T47D (cell line): ENCODE data around the gene LAMB1.

Source experiments
- DNase-seq, 2 experiments: peaks; one replicate each; pipeline versions ENCODE4 v3.0.0 to v3.0.0-alpha.2; 2011 to 2012; ENCODE audit warnings: low read depth in 1 of 2, low spot score in 1 of 2
- JUND ChIP-seq: IDR thresholded peaks from 2 replicates; pipeline ENCODE4 v1.6.1; 2012; ENCODE audit warnings: low read depth
- in situ Hi-C: cut with HindIII; loops from 2 replicates; pipeline ENCODE4 v1.10.0; 2016; ENCODE audit warnings: low sequenced_read_pairs, low pct_unique_long_range_greater_than_20kb

Gene LAMB1

GRCh38 chr7:108014215-108014614 is 11.3 kb upstream of the LAMB1 start:
- no peak for TF ChIP-seq JUND
- no peak for DNase-seq
- in situ Hi-C loops: no loop called here

GRCh38 chr7:108012499-108013430 is 9.8 kb upstream of the LAMB1 start:
- TF ChIP-seq JUND: no peak
- in situ Hi-C loops: no loop called here
- DNase-seq: no peak

- no peak for DNase-seq
- in situ Hi-C loops: no loop called here
- no peak for TF ChIP-seq JUND
Observed at GRCh38 chr7:108010377-108010776, 7.4 kb upstream of the LAMB1 start.

GRCh38 chr7:108009873-108010272 is 6.9 kb upstream of the LAMB1 start:
- in situ Hi-C loops: no loop called here
- DNase-seq: no peak
- TF ChIP-seq JUND: no peak

- in situ Hi-C loops: no loop called here
- no peak for DNase-seq
- no peak for TF ChIP-seq JUND
Observed at GRCh38 chr7:108008827-108009226, 5.9 kb upstream of the LAMB1 start.

GRCh38 chr7:108008240-108008639 is 5.3 kb upstream of the LAMB1 start:
- no peak for DNase-seq
- in situ Hi-C loops: no loop called here
- no peak for TF ChIP-seq JUND

- no peak for TF ChIP-seq JUND
- no peak for DNase-seq
- in situ Hi-C loops: no loop called here
Observed at GRCh38 chr7:108007762-108008161, 4.8 kb upstream of the LAMB1 start.

DNA sequence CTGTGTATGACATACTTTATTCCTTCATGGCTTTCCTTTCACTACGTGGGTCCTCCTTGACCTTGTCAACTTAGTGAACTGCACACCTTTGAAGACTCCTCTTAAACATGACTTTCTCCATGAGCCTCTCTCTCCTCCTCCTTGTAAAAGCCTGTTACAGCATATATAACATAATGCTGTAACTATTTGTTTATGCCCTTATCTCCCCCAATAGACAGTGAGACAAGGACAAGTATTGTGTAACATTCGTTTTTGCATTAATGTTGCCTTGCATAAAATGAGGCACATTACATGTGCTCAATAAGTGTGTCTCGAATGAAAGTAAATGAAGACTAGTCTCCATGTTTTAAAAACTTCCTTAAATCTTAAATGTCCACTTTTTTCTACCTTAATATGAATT is 4.3 kb upstream of the LAMB1 start:
- TF ChIP-seq JUND: no peak
- DNase-seq: no peak
- in situ Hi-C loops: no loop called here

DNA sequence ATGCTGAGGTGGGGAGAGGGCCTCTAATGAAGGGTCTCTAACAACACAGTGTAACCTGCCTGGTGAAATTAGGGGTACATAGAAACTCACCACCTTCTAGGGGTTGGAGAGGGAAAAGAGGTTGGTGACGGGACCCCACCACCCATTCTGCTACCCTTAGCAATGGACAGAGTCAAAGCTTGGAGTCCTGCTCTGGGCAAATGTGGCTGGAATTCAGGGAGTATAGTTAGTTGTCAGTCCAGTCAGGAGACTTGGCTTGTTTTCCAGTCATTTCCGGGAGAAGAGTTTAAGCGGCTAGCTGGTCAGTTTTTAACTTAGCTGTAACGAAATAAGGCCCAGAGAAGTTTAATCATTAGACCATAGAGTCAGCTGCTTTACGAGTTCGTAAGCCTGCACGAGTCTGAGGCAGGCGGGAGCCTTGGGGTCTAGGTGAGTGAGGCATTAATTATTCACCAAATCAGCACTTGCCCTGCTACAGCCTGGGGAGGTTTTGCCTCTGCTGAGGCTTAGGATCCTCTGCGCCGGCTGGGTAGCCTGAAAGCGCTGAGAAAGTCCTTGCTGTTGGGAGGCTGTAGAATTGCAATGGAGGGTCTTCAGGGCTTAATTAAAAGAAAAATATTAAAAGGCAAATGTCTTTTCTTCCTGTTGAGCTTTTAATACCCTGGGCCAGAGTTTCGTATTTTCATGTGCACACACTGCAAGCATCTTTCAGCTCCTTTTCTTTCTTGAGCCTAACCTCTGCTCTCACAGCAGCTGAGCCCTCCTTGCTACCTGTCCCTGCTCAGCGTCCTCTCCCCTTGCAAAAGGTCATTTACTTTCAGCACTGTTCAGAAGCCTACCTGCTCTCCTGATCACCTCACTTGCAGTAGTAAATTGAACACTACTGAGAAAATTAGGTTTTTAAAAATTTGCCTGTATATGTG is 1.5 kb upstream of the LAMB1 start:
- peak in 1 of 2 experiments; percentile 57 for DNase-seq
- in situ Hi-C loops: no loop called here
- TF ChIP-seq JUND: no peak

GRCh38 chr7:108003599-108003935 is 606 bp upstream of the LAMB1 start:
- TF ChIP-seq JUND: no peak
- DNase-seq: no peak
- in situ Hi-C loops: no loop called here

- in situ Hi-C loops: no loop called here
- DNase-seq: no peak
- TF ChIP-seq JUND: no peak
Observed at GRCh38 chr7:108001764-108002725, 916 bp downstream of the LAMB1 start.

DNA sequence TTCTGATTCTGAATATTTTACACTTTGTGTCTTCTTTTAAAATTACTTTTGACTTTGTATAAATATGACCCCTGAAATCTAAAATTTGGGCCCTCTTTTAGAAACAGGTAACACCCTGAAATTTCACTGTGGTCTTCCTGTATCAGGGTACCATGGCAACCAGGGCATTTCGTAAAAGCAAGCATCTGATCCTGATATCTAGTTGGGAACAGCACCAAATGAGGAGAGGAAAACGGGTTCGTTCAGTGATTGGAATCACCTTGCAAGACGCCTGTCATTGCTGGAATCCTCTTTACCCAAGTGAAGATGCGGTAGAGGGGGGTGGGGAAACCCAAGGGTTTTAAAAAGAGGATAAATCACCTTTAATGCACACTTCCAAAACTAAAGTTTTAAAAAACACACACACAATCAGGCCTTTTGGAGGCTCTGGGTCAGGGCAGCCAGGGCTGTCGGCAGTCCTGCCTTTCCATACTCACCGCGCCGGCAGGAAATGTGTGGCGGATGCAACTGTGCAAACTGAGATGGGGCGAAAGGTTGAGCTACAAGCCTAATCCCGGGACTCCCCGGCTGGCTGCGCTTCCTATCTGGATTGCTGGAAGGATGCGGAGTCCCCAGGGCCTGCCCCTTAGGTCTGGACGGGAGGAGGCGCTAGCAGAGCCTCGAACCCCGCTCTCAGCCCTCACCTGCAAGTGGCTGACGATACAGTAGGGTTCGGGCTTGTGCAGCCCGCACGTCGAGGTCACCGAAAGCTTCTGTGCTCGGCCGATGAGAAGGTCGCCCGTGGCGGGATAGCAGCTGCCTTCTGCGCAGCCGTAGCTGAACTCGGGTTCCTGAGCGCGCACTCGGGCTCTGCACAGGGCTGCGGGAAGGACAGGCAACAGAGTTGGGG is 1.8 kb downstream of the LAMB1 start:
- in situ Hi-C loops: no loop called here
- DNase-seq: no peak
- TF ChIP-seq JUND: no peak
